Adrenal gland (tissue), 5 donors: Measurements from ENCODE around the gene SYDE2.

Experiments used
- CTCF ChIP-seq, 6 experiments: fragments of 450-650 bp in 4 of 6; fragments of 200-600 bp in 2 of 6; sonication (generic) in 1 of 6; IDR thresholded peaks; 1 replicate in 5 of 6; 2 replicates in 1 of 6; pipeline versions ENCODE4 v1.5.1 to v1.8.0; 2016 to 2021; ENCODE audit warnings: antibody characterized with exemption in 6 of 6, mild to moderate bottlenecking in 2 of 6, moderate library complexity in 1 of 6
- POLR2A ChIP-seq, 2 donors: fragments of 450-650 bp; IDR thresholded peaks; one replicate each; pipeline ENCODE4 v1.6.1; 2017; ENCODE audit warnings: antibody characterized with exemption in 2 of 2, mild to moderate bottlenecking in 2 of 2, moderate library complexity in 1 of 2
- donor health status: DM: no; HTN: no; CAD: no.

- TF ChIP-seq CTCF (IDR thresholded peaks at IDR 0.05), result no peak
- no peak for TF ChIP-seq POLR2A (IDR thresholded peaks at IDR 0.05)
Measured at GRCh38 chr1:85153149-85153891, 47.5 kb downstream of the SYDE2 start.
